HTR-8/SVneo (cell line): Measurements from ENCODE around the gene C1orf174.
A peak's percentile ranks its signal among the peaks of the same experiment; 100 is the strongest.

Experiments used
- DNase-seq: peaks from one replicate; pipeline ENCODE4 v3.0.0; 2011; ENCODE audit warnings: low spot score, mixed read lengths; ENCODE audit not compliant: insufficient read length
- FAIRE-seq: peaks from 2 replicates; lab custom pipeline; 2011; peaks lifted over from hg19 to GRCh38; lab: Jason Lieb, UNC

C1orf174 gene

GRCh38 chr1:3911981-3912808 lies 12.1 kb upstream of the C1orf174 start:
- no peak for FAIRE-seq
- no peak for DNase-seq

GRCh38 chr1:3910857-3911845 lies 11.1 kb upstream of the C1orf174 start:
- peak; percentile 74 for DNase-seq
- FAIRE-seq = peak; percentile 13

GRCh38 chr1:3910049-3910731 lies 10.1 kb upstream of the C1orf174 start:
- no peak for FAIRE-seq
- no peak for DNase-seq

GRCh38 chr1:3909615-3910014 lies 9.5 kb upstream of the C1orf174 start:
- FAIRE-seq = no peak
- DNase-seq = no peak

DNA sequence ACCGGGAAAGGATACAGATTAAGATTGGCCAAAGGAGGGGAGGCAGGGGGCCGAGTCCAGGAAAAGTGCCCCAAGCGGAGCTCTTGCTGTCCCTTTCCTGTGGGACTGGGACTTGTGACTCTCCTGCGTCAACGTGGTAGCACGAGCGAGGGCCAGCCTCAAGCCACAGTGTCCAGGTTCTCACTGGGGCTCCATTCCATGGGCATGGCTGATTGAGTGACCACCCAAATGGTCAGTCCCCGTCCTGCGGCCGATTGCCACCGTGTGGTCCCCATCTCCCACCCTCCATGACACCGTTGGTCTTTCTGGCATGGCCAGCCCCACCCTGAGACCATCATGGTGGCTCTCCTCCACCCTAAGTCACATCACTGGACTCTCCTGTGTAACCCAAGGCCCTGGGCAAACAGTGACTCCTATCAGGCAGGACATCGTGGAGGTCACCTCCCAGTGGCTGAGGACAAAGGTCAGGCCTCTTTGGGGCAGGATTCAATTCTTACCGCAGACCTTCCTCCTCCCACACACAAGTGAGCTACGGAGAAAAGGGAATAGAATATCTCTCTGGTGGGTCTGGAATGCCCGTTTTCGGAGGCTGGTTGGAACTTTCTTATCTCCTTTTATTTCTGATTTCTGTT lies 8.9 kb upstream of the C1orf174 start:
- DNase-seq (no peak), FAIRE-seq (no peak)

DNA sequence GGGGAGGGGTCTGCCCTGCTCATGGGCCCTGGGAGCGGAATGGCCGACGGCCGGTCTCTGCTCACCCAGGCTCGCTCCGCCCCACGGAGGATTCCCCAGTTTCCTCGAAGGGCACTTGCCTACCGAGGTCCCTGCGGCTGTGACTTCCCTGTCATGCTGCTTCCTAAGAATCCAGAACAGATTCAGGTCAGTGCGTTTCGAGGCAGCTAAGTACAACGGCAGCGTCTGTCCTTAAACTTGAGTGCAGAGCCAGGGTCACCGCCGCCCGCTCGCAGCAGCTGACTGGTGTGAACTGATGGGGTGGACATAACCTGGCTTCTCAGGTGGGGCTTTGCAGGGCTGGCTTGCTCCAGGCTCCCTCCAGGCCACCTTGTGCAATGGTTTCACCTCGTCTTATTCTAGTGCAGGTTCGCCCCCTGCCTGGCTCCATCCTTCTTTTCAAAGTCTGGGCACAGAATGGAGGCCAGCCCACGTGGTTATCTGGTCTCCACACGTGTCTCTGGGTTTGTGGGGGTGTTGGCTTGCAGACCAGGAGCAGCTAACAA lies 7.6 kb upstream of the C1orf174 start:
- no peak for FAIRE-seq
- no peak for DNase-seq

- DNase-seq (no peak), FAIRE-seq (no peak)
Measured at GRCh38 chr1:3907031-3907534, 7.0 kb upstream of the C1orf174 start.

DNA sequence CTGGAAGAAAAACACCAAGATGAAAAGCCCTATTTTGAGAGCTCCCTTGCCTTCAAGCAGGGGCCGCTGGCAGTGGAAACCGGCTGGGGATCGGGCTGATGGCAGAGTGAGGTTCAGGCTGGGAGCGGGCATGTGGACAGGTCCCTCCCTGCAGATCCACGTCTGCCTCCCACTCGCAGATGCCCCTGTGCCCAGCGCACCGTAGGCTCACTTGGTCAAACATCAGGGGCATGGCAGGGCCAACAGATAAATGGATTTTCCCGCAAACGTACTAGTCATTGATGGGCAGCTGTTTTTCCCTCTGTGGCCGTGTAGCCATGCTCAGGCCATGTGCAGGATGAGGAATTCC lies 6.6 kb upstream of the C1orf174 start:
- DNase-seq (no peak), FAIRE-seq (no peak)

GRCh38 chr1:3905953-3906671 lies 6.0 kb upstream of the C1orf174 start:
- FAIRE-seq = no peak
- DNase-seq = no peak

GRCh38 chr1:3905266-3905952 lies 5.3 kb upstream of the C1orf174 start:
- DNase-seq = no peak

DNA sequence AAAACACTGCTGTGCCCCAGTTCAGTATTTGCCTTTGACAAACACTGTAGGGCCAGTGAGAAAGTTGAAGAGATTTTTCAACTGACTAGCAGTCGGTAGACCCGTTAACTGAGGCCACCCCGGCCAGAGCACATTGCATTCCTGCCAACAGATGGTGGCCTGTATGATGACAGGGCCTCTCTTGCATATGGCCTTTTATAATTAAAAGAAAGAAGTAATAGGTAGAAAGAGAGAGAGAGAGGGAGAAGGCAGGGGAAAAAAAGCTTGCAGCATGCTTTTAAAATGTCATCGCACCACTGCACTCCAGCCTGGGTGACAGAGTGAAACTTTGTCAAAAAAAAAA lies 4.7 kb upstream of the C1orf174 start:
- FAIRE-seq (no peak), DNase-seq (no peak)

More at GRCh38 chr1:3905266-3905952, 5.3 kb upstream of the C1orf174 start:
- FAIRE-seq = no peak

DNA sequence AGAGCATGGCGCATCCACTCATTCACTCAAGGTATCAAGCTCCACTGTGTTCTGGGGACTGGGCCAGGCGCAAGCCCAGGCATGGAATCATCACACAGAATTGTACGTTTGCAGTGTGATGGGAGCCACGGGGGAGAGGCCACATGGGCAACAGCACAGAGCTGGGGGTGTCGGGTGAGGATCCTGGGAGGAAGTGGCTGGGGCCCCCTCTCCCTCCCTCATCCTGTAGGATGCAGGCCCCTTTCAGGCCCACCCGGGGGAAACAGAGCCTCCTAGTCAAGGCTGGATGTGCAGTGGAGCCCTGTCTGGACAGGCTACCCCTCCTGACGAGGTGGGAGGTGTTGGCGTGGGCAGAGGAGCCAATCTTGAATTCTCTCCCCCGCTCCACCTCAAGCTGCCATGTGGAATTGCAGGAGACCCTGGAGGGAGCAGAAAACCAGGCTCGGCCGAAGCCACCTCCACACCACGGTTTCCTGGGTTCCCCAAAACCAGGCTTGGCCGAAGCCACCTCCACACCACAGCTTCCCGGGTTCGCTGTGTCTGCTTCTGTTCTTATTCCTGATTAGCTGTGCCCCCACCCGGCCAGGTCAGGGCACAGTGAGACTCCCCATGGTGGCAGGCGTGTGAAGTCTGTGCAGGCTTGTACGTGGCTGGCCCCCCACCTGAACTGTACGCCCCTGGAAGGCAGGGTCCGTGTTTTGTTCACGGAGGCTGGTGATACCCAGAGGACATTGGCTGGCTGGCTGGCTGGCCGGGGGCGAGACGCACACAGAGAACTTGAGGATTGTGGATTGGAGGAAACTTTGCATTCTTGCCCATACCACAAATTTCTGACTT lies 4.2 kb upstream of the C1orf174 start:
- FAIRE-seq (no peak), DNase-seq (no peak)

DNA sequence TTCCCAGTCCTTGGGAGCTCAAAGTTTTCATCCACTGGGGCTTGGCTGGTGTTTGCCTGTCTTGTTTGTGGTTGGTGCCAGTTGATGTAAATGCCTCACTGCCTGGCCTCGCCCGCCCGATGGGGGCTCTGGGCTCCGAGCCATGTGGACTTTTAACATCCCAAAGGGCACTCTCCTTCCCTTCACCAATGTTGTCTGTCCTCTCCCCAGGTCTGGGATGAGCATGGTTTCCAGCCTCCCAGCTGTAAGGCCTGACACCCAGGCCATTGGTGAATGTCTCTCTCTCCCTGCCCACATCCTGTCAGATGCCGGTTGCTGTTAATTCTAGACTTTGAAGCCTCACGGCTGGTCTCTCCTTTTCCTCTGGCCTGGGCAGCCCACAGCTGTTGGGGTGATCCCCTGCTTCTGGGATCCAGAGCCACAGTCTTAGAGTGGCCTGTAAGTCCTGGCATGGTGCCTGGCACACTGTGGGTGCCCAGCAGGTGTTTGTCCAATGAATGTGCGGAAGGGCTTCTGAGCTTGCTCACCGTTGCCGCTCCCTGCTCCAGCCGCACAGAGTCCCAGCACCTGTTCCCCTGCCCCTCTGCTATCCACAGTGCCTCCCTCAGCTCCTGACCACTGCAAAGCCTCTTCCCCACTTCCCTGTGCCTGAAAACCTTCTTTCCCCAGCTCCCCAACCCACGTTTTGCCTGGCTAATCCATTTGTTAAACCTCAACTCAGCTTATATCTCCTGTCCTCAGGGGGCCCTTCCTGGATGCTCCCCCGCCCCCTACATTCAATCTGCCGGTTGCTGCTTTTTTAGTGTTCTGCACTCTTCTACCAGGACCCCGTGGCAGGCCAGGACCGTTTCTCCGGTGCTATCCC lies 3.3 kb upstream of the C1orf174 start:
- DNase-seq (no peak), FAIRE-seq (no peak)

GRCh38 chr1:3902571-3903091 lies 2.6 kb upstream of the C1orf174 start:
- FAIRE-seq (no peak), DNase-seq (no peak)

DNA sequence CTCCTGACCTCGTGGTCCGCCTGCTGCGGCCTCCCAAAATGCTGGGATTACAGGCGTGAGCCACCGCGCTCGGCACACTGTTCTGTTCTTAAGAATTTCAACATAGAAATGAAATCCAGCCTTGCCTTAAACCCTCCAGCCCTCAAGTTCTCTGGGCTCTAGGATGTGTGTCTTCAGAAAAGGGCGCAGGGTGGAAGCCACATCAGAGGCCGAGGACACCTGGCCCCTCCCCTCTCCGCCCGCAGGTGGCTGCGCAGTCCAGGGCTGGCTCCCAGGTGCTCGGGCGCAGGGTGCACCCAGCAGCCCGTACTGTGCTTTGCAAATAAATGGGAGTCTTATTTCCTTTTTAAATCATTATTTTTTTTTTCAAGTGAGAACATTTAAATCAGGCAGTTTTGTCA lies 2.0 kb upstream of the C1orf174 start:
- no peak for DNase-seq
- FAIRE-seq = no peak

DNA sequence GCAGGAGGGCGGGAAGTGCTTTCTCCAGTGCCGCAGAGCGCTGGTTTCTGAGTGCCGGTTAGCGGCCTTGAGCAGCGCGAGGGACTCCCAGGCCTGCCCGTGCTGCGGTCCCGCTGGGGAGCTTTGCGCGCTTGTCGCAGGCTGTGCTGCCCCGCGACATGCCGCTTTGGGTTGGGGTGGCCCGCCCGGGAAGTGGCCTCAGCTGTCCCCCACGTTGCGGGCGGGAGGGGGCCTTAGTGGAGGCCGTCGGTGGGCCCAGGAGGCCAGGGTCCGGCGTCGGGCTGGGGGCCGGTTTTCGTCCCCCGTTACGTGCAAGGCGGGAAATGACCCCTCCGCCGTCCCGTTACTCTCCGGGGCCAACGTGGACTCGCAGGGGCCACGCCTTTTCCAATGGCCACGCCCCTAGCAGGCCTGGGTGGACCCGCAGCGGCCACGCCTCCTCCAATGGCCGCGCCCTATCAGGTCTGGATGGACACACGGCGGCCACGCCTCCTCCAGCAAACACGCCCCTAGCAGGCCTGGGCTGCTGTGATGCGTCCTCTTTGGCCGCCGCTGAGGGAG lies 977 bp upstream of the C1orf174 start:
- peak; percentile 97 for FAIRE-seq
- peak; percentile 92 for DNase-seq
